AG10803 (cell line): Measurements from ENCODE around the gene RASGEF1C.
A peak's percentile ranks its signal among the peaks of the same experiment; 100 is the strongest.

Experiments
- DNase-seq: peaks from one replicate; pipeline ENCODE4 v3.0.0; 2010; ENCODE audit warnings: low read depth
- H3K4me3 ChIP-seq: 2 replicates; pipeline ENCODE4 v1.5.1; 2011; ENCODE audit warnings: mild to moderate bottlenecking, low read length, control low read depth
- TF ChIP-seq, protein P1 (sequence below): conservative IDR thresholded peaks from 2 replicates; pipeline ENCODE4 v1.5.1; 2011; ENCODE audit warnings: mild to moderate bottlenecking, low read length, control low read depth, inconsistent platforms

Gene RASGEF1C

DNA sequence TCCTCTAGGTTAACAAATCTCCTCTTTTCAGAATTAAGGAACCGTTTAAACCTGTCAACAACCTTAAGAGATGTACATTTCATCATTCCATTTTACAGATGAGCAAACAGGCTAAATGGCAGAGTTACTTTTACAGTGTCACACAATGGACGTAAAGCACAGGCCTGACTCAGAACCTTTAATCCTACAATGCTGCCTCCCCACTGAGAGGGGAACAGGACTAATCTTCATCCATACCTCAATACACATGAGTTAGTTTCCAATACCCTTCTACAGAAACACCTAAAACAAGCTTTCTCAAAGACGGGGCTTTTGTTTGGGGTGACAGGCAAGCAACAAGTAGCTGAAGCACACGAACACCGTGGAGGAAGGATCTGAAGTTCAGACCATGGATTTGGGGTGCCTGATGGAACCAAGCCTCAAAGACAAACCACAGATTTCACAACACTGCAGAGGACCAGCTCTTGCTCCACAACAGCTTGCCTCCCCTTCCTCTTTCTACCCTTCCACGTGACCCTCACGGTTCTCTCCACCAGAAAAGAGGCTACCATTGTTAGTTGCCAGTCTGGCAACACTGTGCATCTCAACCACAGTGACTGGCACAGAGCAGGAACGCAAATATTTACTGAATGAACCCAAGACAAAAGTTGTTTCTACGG is 139.3 kb downstream of the RASGEF1C start:
- TF ChIP-seq, protein P1, sequence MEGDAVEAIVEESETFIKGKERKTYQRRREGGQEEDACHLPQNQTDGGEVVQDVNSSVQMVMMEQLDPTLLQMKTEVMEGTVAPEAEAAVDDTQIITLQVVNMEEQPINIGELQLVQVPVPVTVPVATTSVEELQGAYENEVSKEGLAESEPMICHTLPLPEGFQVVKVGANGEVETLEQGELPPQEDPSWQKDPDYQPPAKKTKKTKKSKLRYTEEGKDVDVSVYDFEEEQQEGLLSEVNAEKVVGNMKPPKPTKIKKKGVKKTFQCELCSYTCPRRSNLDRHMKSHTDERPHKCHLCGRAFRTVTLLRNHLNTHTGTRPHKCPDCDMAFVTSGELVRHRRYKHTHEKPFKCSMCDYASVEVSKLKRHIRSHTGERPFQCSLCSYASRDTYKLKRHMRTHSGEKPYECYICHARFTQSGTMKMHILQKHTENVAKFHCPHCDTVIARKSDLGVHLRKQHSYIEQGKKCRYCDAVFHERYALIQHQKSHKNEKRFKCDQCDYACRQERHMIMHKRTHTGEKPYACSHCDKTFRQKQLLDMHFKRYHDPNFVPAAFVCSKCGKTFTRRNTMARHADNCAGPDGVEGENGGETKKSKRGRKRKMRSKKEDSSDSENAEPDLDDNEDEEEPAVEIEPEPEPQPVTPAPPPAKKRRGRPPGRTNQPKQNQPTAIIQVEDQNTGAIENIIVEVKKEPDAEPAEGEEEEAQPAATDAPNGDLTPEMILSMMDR, result no peak
- peak overlapping the region; percentile 79 for H3K4me3 ChIP-seq
- peak; percentile 3 for DNase-seq

DNA sequence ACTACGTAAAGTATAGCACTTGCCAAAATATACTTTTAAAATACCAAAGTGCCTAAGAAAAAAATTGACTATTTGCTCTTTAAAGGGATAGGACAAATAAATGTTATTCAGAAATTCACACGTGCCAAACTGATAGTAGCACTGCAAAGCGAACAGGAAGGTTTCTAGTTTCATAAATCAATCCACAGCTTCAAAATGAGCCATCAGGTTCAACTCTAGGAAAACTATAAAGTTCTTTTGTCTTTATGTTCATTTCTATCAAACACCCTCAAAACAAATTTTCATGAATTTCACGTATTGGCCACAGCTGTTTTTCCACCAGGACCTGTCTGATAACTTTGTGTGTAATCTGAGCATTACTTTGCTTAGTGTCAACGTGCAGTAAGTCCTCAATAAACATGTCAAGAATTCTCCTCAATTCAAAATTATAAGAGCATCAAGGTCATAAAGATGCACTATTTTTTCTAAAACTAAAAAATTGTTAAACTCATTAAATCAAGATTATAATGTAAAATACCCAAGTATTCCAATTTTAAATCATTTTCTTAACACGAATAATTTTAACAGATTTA is 140.4 kb downstream of the RASGEF1C start:
- DNase-seq, result no peak
- no peak overlapping the region for H3K4me3 ChIP-seq
- TF ChIP-seq, protein P1, result no peak

GRCh38 chr5:180067986-180068385 is 141.0 kb downstream of the RASGEF1C start:
- DNase-seq, result no peak
- H3K4me3 ChIP-seq, result no peak overlapping the region
- TF ChIP-seq, protein P1, result no peak

DNA sequence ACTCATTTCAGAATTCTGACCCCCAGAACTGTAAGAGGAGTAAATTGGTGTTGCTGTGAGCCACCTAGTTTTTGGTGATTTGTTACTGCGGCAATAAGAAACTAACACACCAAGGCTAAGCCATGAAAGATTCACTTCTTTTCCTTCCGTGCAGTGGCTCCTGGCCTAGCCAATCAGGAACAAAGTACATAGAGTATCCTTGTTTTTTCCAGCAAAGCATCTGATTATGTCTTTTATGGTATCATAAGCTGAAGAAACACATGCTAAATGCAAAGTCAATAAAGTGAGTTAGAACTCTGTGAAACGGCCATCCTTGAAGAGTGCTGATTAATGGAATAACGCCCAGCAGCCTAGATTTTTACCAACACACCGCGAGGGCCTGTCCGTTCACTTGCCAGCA is 148.8 kb downstream of the RASGEF1C start:
- no peak overlapping the region for H3K4me3 ChIP-seq
- DNase-seq, result no peak
- TF ChIP-seq, protein P1, result no peak

GRCh38 chr5:180059326-180059725 is 149.7 kb downstream of the RASGEF1C start:
- TF ChIP-seq, protein P1, result no peak
- H3K4me3 ChIP-seq, result no peak overlapping the region
- DNase-seq, result no peak

DNA sequence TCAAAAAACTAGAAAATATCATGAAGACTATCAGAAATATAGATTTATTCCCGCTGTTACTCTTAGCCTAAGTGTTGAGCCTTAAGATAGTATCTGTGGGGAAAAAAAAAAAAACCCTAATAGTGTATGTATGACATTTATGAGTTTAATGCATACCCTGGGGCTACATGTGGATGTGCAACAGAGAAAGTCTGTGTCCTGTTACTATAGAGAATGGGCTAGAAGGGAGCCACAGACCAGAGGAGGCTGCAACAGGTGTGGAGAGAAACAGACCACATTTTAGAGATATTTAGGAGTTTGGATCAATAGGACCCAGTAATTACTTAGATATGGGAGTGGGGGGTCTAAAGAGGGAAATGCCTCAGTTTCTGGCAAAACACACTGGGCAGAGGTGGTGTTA is 152.9 kb downstream of the RASGEF1C start:
- TF ChIP-seq, protein P1, result no peak
- no peak for DNase-seq
- H3K4me3 ChIP-seq, result no peak overlapping the region

- no peak for DNase-seq
- H3K4me3 ChIP-seq, result no peak overlapping the region
- TF ChIP-seq, protein P1, result no peak
Measured at GRCh38 chr5:180054226-180054625, 154.8 kb downstream of the RASGEF1C start.
